SHP77 treated with DMSO at 0.1 percent for 48 hours (cell line): ENCODE results near the gene SH3PXD2B.
A peak's percentile ranks its signal among the peaks of the same experiment; 100 is the strongest.
"Not testable (repeated sequence)": the region's sequence is repeated elsewhere in the genome, so short reads cannot be mapped to it uniquely, and the experiment has no call there.

Experiments used
- DNase-seq: peaks from one replicate; lab custom pipeline; 2025; lab: John Stamatoyannopoulos, UW

Gene SH3PXD2B

GRCh38 chr5:172485511-172486202, 31.3 kb upstream of the SH3PXD2B start:
- no peak for DNase-seq

- DNase-seq, result no peak
Observed at GRCh38 chr5:172484664-172485063, 30.3 kb upstream of the SH3PXD2B start.

DNA sequence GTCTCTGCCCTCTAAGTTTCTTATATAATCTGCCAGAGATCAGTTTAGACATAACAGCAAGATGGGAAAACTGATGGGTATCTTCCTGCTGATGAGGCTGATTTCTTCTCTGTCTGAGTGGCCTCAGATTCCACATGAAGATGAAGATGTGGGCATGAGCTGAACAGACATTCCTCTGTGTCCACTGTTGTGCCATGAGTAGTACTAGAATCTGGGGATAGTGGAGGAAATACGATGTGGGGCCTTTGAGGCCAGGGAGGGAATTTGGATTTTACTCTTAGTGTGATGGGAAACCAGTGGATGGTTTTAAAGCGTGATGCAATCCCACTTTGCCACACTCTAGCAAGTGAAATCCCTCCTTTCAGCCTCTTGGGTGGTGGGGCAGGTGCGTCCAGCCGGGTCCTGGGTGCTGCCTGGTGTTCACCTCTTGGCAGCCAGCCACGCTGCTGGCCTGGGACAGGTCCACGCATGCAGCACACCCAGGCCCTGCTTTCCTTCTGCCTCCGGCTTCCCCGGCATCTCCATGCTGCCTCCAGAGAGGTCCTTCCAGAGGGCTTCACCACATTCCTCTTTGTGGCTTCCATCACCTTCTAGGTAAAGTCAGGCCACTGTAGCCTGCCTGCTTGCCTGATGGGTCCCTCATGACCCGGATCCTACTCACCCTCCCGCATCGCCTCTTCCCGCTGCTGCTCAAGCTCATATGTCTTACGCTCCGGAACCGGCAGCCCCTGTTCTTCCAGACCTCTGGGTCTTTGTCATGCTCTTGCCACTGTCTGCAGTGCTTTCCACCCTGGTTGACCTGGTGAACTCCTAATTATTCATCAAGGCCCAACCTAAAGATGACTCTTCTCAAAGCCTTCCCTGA, 28.1 kb upstream of the SH3PXD2B start:
- no peak for DNase-seq

DNA sequence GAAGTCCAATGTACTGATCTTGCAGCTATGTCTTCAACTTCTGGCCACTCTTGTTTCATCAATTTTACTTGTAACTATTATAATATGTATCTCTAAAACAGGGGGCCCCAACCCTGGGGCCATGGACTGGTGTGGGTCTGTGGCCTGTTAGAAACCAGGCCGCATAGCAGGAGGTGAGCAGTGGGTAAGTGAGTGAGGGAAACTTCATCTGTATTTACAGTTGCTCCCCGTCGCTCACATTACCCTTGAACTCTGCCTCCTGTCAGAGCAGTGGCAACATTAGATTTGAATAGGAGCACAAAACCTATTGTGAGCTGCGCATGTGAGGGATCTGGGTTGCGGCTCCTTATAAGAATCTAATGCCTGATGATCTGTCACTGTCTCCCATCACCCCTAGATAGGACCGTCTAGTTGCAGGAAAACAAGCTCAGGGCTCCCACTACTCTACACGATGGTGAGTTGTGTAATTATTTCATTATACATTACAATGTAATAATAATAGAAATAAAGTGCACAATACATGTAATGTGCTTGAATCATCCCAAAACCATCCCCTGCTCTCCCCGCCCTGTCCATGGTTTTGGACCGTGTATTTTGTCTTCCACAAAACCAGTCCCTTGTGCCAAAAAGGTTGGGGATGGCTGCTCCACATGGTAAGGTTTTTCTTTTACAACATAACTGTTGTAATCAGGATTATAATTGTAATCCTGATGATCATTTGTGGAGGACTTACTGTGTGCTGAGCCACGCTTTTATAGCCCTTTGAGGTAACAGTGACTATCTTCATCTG, 26.9 kb upstream of the SH3PXD2B start:
- no peak for DNase-seq

GRCh38 chr5:172479784-172480115, 25.4 kb upstream of the SH3PXD2B start:
- no peak for DNase-seq

GRCh38 chr5:172479034-172479783, 24.9 kb upstream of the SH3PXD2B start:
- DNase-seq, result peak; percentile 80

- DNase-seq, result not testable (repeated sequence)
Observed at GRCh38 chr5:172478695-172479033, 24.3 kb upstream of the SH3PXD2B start.

DNA sequence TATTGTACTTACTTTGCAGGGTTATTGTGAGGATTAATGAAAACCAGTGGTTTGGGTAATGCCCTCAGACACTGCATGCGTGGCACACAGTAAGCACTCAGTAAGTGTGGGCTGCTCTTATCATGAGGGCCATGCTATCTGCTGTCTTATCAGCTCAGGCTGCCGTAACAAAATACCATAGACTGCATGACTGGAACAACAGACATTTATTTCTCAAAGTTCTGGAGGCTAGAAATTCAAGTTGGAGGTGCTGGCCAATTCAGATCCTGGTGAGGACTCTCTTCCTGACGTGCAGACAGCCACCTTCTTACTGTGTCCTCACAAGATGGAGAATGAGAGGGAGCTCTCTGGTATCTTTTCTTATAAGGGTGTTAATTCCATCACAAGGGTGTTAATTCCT, 23.9 kb upstream of the SH3PXD2B start:
- no peak for DNase-seq

DNA sequence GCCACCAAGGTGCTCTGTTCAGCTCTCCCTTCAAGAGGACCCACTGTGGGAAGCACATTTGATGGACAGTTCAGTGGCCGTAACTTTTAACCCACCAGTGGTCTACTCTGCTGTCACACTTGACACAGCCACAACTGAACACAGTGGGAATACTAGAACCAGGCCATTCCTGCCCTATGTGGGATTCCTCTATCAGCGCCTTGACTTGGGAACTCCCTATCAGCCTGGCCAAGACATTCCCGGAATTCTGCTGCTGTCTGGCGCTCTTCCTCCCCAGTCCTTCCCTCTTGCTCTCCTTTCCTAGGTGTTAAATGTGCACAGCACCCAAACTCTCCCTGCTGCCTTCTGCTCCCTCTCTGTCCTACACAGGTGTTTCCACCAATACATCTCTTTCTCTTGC, 23.1 kb upstream of the SH3PXD2B start:
- no peak for DNase-seq

DNA sequence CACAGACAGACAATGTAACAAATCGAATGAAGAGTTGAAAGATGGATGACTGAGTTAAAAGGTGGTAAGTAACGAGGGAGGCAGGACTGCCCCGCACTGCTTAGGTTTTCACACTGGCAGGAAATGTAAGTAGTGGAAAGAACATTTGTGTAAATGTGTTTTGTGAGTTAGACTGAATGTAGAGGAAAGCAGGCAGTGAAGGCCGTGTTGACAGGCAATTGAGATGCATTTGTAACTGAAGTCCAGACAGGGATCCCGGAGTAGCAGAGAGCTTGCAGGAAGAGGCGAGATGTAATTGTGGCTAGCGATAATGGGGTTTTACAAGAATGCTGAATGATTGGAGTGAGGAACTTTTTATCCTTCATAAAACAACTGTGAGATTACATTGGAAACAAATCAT, 20.0 kb upstream of the SH3PXD2B start:
- DNase-seq, result no peak

DNA sequence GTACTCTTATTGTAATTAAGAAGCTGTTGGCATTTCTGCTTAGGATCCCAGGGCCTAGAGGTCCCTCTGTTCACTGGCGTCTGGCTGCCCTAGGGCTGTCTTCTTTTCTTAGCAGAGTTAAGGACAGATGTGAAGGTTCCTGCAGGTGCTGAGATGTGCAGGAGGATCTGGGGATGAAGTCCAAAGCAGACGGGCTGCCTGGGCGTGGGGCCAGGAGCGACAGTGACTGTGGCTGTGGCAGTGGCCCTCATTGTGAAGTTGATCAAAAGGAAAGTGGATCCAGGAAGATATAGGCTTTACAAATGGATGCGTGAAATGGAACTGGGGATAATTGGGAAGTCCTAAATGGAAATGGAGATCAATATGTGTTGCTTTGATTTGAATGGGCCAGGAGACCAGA, 19.1 kb upstream of the SH3PXD2B start:
- no peak for DNase-seq

DNA sequence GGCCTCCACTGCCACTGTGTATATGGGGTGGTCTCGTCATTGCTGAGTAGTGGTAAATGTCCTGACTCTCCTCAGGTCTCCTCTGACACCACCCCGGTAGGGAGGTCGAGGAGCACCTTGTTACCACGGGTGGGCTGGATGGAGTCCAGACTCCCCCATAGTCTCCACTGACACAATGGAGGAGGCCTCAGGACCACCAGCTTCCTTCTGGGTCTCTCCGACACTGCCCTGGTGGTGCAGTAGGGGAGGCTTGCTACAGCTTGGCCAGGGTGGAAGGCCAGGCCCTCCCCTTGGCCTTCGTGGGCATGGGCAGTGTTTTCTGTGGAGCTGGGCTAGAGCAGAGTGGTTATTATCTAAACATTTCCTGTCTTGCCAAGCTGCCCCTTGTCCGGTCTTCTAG, 15.4 kb upstream of the SH3PXD2B start:
- DNase-seq, result no peak

- no peak for DNase-seq
Observed at GRCh38 chr5:172466062-172466461, 11.7 kb upstream of the SH3PXD2B start.

- no peak for DNase-seq
Observed at GRCh38 chr5:172463031-172463430, 8.7 kb upstream of the SH3PXD2B start.

DNA sequence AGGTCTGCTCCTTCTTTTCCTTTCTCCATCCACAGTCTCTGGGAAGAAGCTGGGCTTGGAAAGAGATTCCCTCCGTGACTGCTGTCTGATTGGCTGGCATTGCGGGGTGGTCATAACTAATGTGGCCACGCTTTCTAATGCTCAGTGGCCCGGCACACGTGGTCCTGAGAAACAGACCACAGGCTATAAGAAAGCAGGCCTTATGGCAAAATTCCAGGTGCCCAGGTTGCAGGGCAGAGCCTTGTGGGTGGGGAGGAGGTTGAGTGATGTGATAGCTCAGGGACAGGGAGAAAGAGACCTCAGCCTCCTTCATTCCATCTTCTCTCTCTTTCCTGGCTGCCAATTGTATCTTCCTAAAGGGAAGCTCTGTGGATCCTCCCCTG, 5.4 kb upstream of the SH3PXD2B start:
- DNase-seq, result no peak

DNA sequence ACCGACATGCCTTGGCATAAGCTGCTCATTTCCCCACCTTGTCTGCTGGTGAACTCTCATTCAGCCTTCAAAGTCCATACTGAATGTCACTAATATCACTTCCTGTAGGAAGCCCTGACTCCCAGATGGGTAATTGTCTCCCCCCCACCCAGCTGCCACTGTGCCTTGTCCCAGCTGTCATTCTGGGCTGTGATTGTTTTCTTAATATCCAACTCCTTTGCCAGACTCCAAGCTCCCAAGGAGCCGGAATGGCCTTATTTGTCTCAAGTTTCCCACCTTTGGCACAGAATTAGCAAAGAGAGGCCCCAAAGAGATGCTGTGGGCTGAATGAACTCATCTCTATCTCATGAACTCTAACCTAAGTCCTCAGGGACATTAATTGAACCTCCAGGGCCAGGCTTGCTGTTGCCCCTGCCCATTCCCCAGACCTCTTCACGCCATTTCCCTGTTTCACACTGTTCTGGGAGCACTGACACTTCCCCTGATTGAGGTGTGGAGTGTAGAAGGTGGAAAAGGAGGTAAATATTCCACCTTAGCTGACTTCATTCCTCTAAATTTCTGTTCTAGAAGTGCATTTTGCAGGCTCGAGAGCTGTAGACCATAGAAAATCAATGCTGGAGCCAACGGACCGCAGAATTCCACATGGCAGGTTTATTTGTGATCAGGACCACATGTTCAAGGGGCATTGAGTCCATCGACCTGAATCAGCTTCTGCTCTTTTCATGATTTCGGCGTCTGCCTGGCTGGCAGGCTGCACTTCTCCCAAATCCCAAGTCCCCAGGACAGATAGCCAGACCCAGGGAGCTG, 4.9 kb upstream of the SH3PXD2B start:
- DNase-seq, result no peak

DNA sequence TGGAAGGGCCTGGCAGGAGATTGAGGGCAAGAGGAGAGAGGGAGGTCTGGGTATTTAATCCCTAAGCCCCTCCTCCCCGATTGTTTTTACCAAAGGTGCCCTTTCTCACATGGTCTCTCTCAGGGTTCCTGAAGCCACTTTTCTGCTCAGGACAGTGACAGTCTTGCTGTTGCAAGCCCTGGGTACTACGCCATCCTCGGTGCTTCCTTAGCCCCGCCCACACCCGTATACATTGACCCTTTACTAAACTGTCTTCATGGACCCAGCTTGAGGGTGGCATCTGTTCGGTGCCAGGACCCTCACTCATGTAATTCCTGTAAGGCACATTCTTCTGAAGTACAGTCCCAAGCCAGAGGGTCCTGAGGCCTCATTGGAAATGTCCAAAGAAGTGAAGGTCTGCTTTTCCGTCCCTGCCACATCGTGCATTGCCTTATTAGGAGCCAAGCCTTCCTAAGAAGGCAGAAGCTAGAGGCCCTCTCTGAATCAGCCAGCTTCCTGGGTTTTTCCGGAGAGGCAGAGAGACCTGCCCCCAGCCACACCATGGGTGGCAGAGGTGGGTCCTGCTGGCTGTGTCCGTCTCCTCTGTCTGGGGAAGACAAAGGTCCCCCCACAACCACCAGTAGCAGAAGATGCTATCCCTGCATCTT, 1.9 kb upstream of the SH3PXD2B start:
- no peak for DNase-seq

- DNase-seq, result no peak
Observed at GRCh38 chr5:172455511-172456061, 1.3 kb upstream of the SH3PXD2B start.

- DNase-seq, result no peak
Observed at GRCh38 chr5:172455087-172455381, 709 bp upstream of the SH3PXD2B start.

DNA sequence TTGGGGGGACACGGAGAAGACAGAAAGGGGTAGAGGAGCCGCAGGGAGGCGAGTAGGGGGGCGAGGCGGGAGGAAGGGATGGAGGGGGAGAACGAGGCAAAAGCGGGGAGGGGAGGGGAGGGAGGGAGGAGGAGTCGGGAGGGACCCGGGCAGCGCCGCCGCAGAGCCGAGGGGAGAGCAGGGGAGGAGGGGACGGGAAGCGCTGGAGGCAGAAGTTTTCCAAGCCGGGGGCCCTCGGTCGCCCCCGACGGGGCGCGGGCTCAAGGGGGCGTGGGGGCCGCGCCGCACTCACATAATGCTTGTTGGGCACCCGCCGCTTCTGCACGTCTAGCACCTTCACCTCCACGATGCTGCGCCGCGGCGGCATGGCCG, 353 bp downstream of the SH3PXD2B start:
- no peak for DNase-seq
